WI38 (cell line): ENCODE data around the gene TEPSIN.

Source experiments
- H3K4me3 ChIP-seq: 2 replicates; pipeline ENCODE4 v1.5.1; 2011; ENCODE audit warnings: low read depth, mild to moderate bottlenecking, control low read depth, low read length
- CTCF ChIP-seq: IDR thresholded peaks from 2 replicates; pipeline ENCODE4 v1.5.1; 2012; ENCODE audit warnings: low read depth, mild to moderate bottlenecking, control low read depth, low read length

Gene TEPSIN

GRCh38 chr17:81189670-81190530 is 49.0 kb downstream of the TEPSIN start:
- TF ChIP-seq CTCF, result no peak
- no peak overlapping the region for H3K4me3 ChIP-seq

GRCh38 chr17:81189016-81189415 is 49.8 kb downstream of the TEPSIN start:
- H3K4me3 ChIP-seq, result no peak overlapping the region
- no peak for TF ChIP-seq CTCF

GRCh38 chr17:81188491-81188840 is 50.4 kb downstream of the TEPSIN start:
- no peak overlapping the region for H3K4me3 ChIP-seq
- no peak for TF ChIP-seq CTCF

- H3K4me3 ChIP-seq, result no peak overlapping the region
These were observed 51.0 kb downstream of the TEPSIN start for GRCh38 chr17:81187586-81188490.

GRCh38 chr17:81187120-81187519 is 51.7 kb downstream of the TEPSIN start:
- H3K4me3 ChIP-seq, result no peak overlapping the region
- TF ChIP-seq CTCF, result no peak

More at GRCh38 chr17:81187586-81188490, 51.0 kb downstream of the TEPSIN start:
- TF ChIP-seq CTCF, result no peak

GRCh38 chr17:81186203-81186602 is 52.7 kb downstream of the TEPSIN start:
- no peak for TF ChIP-seq CTCF
- H3K4me3 ChIP-seq, result no peak overlapping the region

- no peak for TF ChIP-seq CTCF
- H3K4me3 ChIP-seq, result no peak overlapping the region
These were observed 54.3 kb downstream of the TEPSIN start for GRCh38 chr17:81184555-81184954.
